ENCODE results near the gene AIFM3. TPM values are rescaled to one million over a fixed set of nuclear protein-coding genes. Genes with fewer than 3 reads are reported as not detected.

AIFM3 gene
- total RNA-seq, 1 experiment from 2014 or later = 2.6 TPM

GRCh38 chr22:21014202-21014725 is 47.2 kb downstream of the AIFM3 start (continued):
- TF ChIP-seq CBFB (CRISPR knock-in tag; IDR thresholded peaks at IDR 0.05; ENCODE audit: low read depth) (no peak), ZNF219 (CRISPR knock-in tag; IDR thresholded peaks at IDR 0.05; ENCODE audit: borderline replicate concordance) (no peak), NR3C1 (CRISPR knock-in tag; conservative IDR thresholded peaks at IDR 0.05; ENCODE audit: low read depth) (no peak), SMAD4 (CRISPR knock-in tag; IDR thresholded peaks at IDR 0.05) (no peak), ELF4 (CRISPR knock-in tag; IDR thresholded peaks at IDR 0.05; ENCODE audit: low read depth) (no peak), MLX (CRISPR knock-in tag; IDR thresholded peaks at IDR 0.05) (no peak), ZNF532 (CRISPR knock-in tag; IDR thresholded peaks at IDR 0.05; ENCODE audit: borderline replicate concordance) (no peak), AFF4 (CRISPR knock-in tag; IDR thresholded peaks at IDR 0.05; ENCODE audit: borderline replicate concordance) (no peak), SP1 (CRISPR knock-in tag; conservative IDR thresholded peaks at IDR 0.05) (peak; percentile 67)

- Mint-ChIP-seq H3K4me3 (peak within 1 kb of the TSS; percentile 85), H3K4me1 (peaks cover 30% of the 10 kb centered on the region), H3K27me3 (ENCODE audit: low read depth) (peaks cover 23% of the 10 kb centered on the region), H3K9me3 (peaks cover 3% of the 10 kb centered on the region), H3K27ac (peak within 1 kb of the TSS; percentile 89; the same call in 1 of the 2 replicates), H3K36me3 (no peaks in the 10 kb centered on the region)
- DNase-seq (ENCODE audit: low spot score) (no peak), ATAC-seq (no peak)
- ChIA-PET POLR2A (interaction anchor here (1.0 to 1.1 kb wide), 2 partner anchors 13 to 34 kb away, joined by 3 to 4 read pairs; partner anchors contain the start of gene THAP7), CTCF (interaction anchor here (0.9 to 2.7 kb wide), 6 partner anchors 13 to 129 kb away, joined by 3 to 19 read pairs (median 3); partner anchors contain the start of genes LZTR1 and THAP7)
- TF ChIP-seq USF2 (CRISPR knock-in tag; IDR thresholded peaks at IDR 0.05) (no peak), ZNF671 (CRISPR knock-in tag; IDR thresholded peaks at IDR 0.05) (no peak), ZNF138 (CRISPR knock-in tag; conservative IDR thresholded peaks at IDR 0.05) (no peak), MAX (CRISPR knock-in tag; IDR thresholded peaks at IDR 0.05) (no peak), TEAD4 (CRISPR knock-in tag; IDR thresholded peaks at IDR 0.05) (no peak), ZNF532 (CRISPR knock-in tag; IDR thresholded peaks at IDR 0.05; ENCODE audit: borderline replicate concordance) (no peak), ZNF425 (CRISPR knock-in tag; conservative IDR thresholded peaks at IDR 0.05) (no peak)
These were observed 47.8 kb downstream of the AIFM3 start, which contains the start of gene P2RX6 for GRCh38 chr22:21014726-21015465. P2RX6 (plus strand) TSS chr22:21015165; CDS start chr22:21015175, 10 bp downstream.

All from WTC11 (cell line).